HepG2 (cell line): ENCODE results near the gene ORC3. TPM values are rescaled to one million over a fixed set of nuclear protein-coding genes. Genes with fewer than 3 reads are reported as not detected.

Experiments
- ATAC-seq: fragments of 200-7000 bp; cut with Tn5 transposase; 3 replicates; pipeline ENCODE4 v1.9.1; 2020; ENCODE audit warnings: mild to moderate bottlenecking, moderate library complexity
- BruUV-seq: library from RNA; stranded (reverse); fragments of 400-500 nt; replicated peaks from 2 replicates; lab custom pipeline; 2021; lab: Mats Ljungman, UMichigan
- CTCF ChIA-PET: fragments of 300-600 bp; formaldehyde crosslinking; extraction: SDS; loops from one replicate; lab custom pipeline; 2021; ENCODE audit warnings: low total read pairs, inconsistent platforms, low intra/inter-chr PET ratio; lab: Yijun Ruan, JAX
- POLR2A ChIA-PET: fragments of 350-600 bp; sonication (Branson Sonifier 250); formaldehyde crosslinking; loops from one replicate; lab custom pipeline; 2020; ENCODE audit warnings: antibody characterized with exemption, inconsistent platforms; lab: Yijun Ruan, JAX
- DNase-seq: peaks from one replicate; pipeline ENCODE4 v3.0.0-alpha.2; 2015; ENCODE audit warnings: low spot score
- FAIRE-seq: peaks from 3 replicates; lab custom pipeline; 2011; peaks lifted over from hg19 to GRCh38; lab: Jason Lieb, UNC
- H2AFZ ChIP-seq: one replicate; pipeline ENCODE4 v1.6.1; 2011; ENCODE audit warnings: low read length, inconsistent platforms
- H3K27ac ChIP-seq: fragments of 300-600 bp; 3 replicates; pipeline ENCODE4 v1.8.0; 2011; ENCODE audit warnings: mixed run types, mild to moderate bottlenecking, mixed read lengths, low read length, inconsistent platforms; ENCODE audit not compliant: insufficient read depth; ENCODE audit errors: extremely low read length
- H3K27me3 ChIP-seq, 2 experiments: fragments of 200-600 bp in 1 of 2; 2 replicates in 1 of 2; 3 replicates in 1 of 2; pipeline versions ENCODE4 v1.6.0 to v1.8.0; 2011; ENCODE audit warnings: low read length in 2 of 2, mild to moderate bottlenecking in 2 of 2, moderate library complexity in 2 of 2, inconsistent platforms in 1 of 2; ENCODE audit not compliant: insufficient read depth in 2 of 2, control insufficient read depth in 1 of 2
- H3K36me3 ChIP-seq, 2 experiments: fragments of 200-600 bp in 1 of 2; replicated peaks in 1 of 2; 2 replicates in 1 of 2; 3 replicates in 1 of 2; pipeline versions ENCODE4 v1.5.1 to v1.8.0; 2011; ENCODE audit warnings: low read length in 2 of 2, inconsistent platforms in 1 of 2; ENCODE audit not compliant: insufficient read depth in 2 of 2, control insufficient read depth in 1 of 2
- H3K4me1 ChIP-seq: 2 replicates; pipeline ENCODE4 v1.5.1; 2012; ENCODE audit warnings: low read length, inconsistent platforms; ENCODE audit not compliant: insufficient read depth
- H3K4me2 ChIP-seq: 2 replicates; pipeline ENCODE4 v1.6.0; 2011; ENCODE audit warnings: low read depth, low read length, inconsistent platforms
- H3K4me3 ChIP-seq, 3 experiments: fragments of 200-600 bp in 1 of 3; sonication (generic), shearing (Covaris generic) in 1 of 3; replicated peaks in 1 of 3; 2 replicates each; pipeline ENCODE4 v1.5.1; 2011 to 2016; ENCODE audit warnings: low read length in 3 of 3, inconsistent platforms in 2 of 3, low read depth in 2 of 3, mild to moderate bottlenecking in 2 of 3, control low read depth in 1 of 3, mixed read lengths in 1 of 3; ENCODE audit not compliant: insufficient read depth in 1 of 3
- H3K79me2 ChIP-seq: one replicate; pipeline ENCODE4 v1.6.1; 2011; ENCODE audit warnings: low read length, inconsistent platforms; ENCODE audit not compliant: insufficient read depth
- H3K9ac ChIP-seq: 2 replicates; pipeline ENCODE4 v1.6.0; 2011; ENCODE audit warnings: mild to moderate bottlenecking, low read depth, low read length, inconsistent platforms; ENCODE audit not compliant: insufficient read depth
- H3K9me3 ChIP-seq: 2 replicates; pipeline ENCODE4 v1.5.1; 2012; ENCODE audit warnings: mild to moderate bottlenecking, low read length
- H4K20me1 ChIP-seq: 2 replicates; pipeline ENCODE4 v1.6.0; 2011; ENCODE audit warnings: inconsistent platforms, mild to moderate bottlenecking, low read length, moderate library complexity; ENCODE audit not compliant: insufficient read depth
- ASH2L ChIP-seq: fragments of 300-600, 200-600 bp; sonication (generic); IDR thresholded peaks from 2 replicates; pipeline ENCODE4 v1.7.0; 2017; ENCODE audit warnings: low read depth, mild to moderate bottlenecking, moderate library complexity, mixed read lengths, low read length; ENCODE audit not compliant: insufficient read length
- HNRNPLL ChIP-seq: fragments of 200-400 bp; formaldehyde crosslinking; IDR thresholded peaks from 2 replicates; pipeline ENCODE4 v1.6.1; 2017; ENCODE audit warnings: mild to moderate bottlenecking, low read depth, low read length; ENCODE audit not compliant: poor library complexity, severe bottlenecking
- ISX ChIP-seq: sonication (generic); formaldehyde crosslinking; conservative IDR thresholded peaks from 2 replicates; pipeline ENCODE4 v1.5.0; 2020; ENCODE audit warnings: missing genetic modification reagents
- KAT7 ChIP-seq: IDR thresholded peaks from 2 replicates; pipeline ENCODE4 v1.6.1; 2018; ENCODE audit warnings: borderline replicate concordance, missing compliant biosample characterization
- NFE2L1 ChIP-seq: sonication (generic); formaldehyde crosslinking; IDR thresholded peaks from 2 replicates; pipeline ENCODE4 v1.4.0; 2020; ENCODE audit warnings: missing genetic modification reagents, mild to moderate bottlenecking, borderline replicate concordance
- REXO4 ChIP-seq: sonication (generic); formaldehyde crosslinking; IDR thresholded peaks from 2 replicates; pipeline ENCODE4 v1.8.0; 2022; ENCODE audit warnings: missing genetic modification reagents, mild to moderate bottlenecking, borderline replicate concordance
- SALL1 ChIP-seq: sonication (generic); formaldehyde crosslinking; IDR thresholded peaks from 2 replicates; pipeline ENCODE4 v1.8.0; 2022; ENCODE audit warnings: mild to moderate bottlenecking, missing genetic modification reagents
- THAP11 ChIP-seq: IDR thresholded peaks from 2 replicates; pipeline ENCODE4 v1.6.1; 2016; ENCODE audit warnings: missing biosample characterization, missing genetic modification reagents
- U2AF1 ChIP-seq: fragments of 200-400 bp; formaldehyde crosslinking; optimal IDR thresholded peaks from 2 replicates; pipeline ENCODE3; 2017; ENCODE audit warnings: mild to moderate bottlenecking, low read depth, low read length
- ZNF143 ChIP-seq: sonication (generic); formaldehyde crosslinking; IDR thresholded peaks from 2 replicates; pipeline ENCODE4 v1.4.0; 2020; ENCODE audit warnings: missing genetic modification reagents
- ZNF724P ChIP-seq: sonication (generic); formaldehyde crosslinking; IDR thresholded peaks from 2 replicates; pipeline ENCODE4 v1.8.0; 2022; ENCODE audit warnings: missing genetic modification reagents, borderline replicate concordance
- WGBS: methylation state at CpG from one replicate; pipeline ENCODE4 v1.1.6; 2017; ENCODE audit warnings: low lambda C conversion rate; 5-methylcytosine and 5-hydroxymethylcytosine counted together
- in situ Hi-C: cut with HindIII; loops from 2 replicates; pipeline ENCODE4 v1.10.0; 2017; ENCODE audit warnings: low pct_unique_long_range_greater_than_20kb; ENCODE audit not compliant: extremely low pct_ligation_motif_present
- intact Hi-C: fragments of 100-400 bp; cut with micrococcal nuclease; formaldehyde crosslinking; loops from one replicate; pipeline ENCODE4 v1.10.0; 2022; ENCODE audit not compliant: unreplicated experiment
- polyA plus RNA-seq, 8 experiments: library from polyadenylated mRNA; depleted of rRNA in 3 of 8; stranded (reverse) in 7 of 8; unstranded in 1 of 8; fragments of >200 nt; fragmentation: Illumina TruSeq in 4 of 8; extraction: Trizol in 4 of 8; gene quantifications; 2 replicates each; pipeline versions ENCODE4 v1.2.1 to v1.2.3, GENCODE V29; 2011 to 2016; ENCODE audit warnings: low read depth in 4 of 8, missing spikeins in 1 of 8, mixed read lengths in 1 of 8; ENCODE audit not compliant: insufficient read depth in 1 of 8
- total RNA-seq, 5 experiments: library from RNA; depleted of rRNA; stranded (reverse); fragments of >200 nt; fragmentation: Illumina TruSeq; extraction: Trizol; gene quantifications; 2 replicates each; pipeline ENCODE4 v1.2.3, GENCODE V29; 2016; ENCODE audit warnings: low read depth in 1 of 5
- TF ChIP-seq, protein P1 (sequence below): sonication (generic); formaldehyde crosslinking; IDR thresholded peaks from 2 replicates; pipeline ENCODE4 v1.5.1; 2020; ENCODE audit warnings: missing genetic modification reagents, mild to moderate bottlenecking, borderline replicate concordance
- TF ChIP-seq, protein P2 (sequence below): sonication (generic); formaldehyde crosslinking; IDR thresholded peaks from 2 replicates; pipeline ENCODE4 v1.4.0; 2020; ENCODE audit warnings: missing genetic modification reagents, borderline replicate concordance
- TF ChIP-seq, protein P3 (sequence below): sonication (generic); formaldehyde crosslinking; IDR thresholded peaks from 2 replicates; pipeline ENCODE4 v1.4.0; 2020; ENCODE audit warnings: missing genetic modification reagents
- TF ChIP-seq, protein P4 (sequence below): sonication (generic); formaldehyde crosslinking; IDR thresholded peaks from 2 replicates; pipeline ENCODE4 v1.5.1; 2020; ENCODE audit warnings: mild to moderate bottlenecking, moderate library complexity, missing genetic modification reagents
- TF ChIP-seq, protein P5 (sequence below): sonication (generic); formaldehyde crosslinking; IDR thresholded peaks from 2 replicates; pipeline ENCODE4 v1.4.0; 2020; ENCODE audit warnings: missing genetic modification reagents

The ORC3 gene
- total and polyA plus RNA-seq, 2 of the 13 experiments (the other 11 are each of a cell fraction or from before 2014, with no cell fraction given): 21.8 to 43.5 TPM

DNA sequence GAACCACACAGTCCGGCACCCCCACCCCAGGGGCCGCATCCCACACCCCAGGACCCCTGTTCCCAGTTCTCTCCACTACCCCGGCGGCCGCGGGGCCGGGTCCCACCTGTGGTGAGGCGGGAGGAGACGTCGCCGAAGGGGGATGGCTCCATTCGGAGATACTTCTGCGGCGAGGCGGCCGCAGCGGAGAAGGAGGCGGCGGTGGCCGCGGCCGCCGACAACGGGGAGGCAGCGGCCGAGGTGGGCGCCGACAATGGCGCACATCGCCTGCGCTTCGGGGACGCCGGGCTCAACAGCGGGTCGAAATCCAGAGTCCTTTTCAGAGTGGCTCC, 111.4 kb downstream of the ORC3 start:
- BruUV-seq: no TSS peak
- H3K4me2 ChIP-seq: peak overlapping the region; percentile 70
- in situ Hi-C loops (loop anchor here (5.0 kb wide), 1 partner anchor 96 kb away; no protein-coding TSS in a partner anchor), intact Hi-C loops (no loop called here)
- WGBS: 0% methylated on average over 1 of the region's 36 CpGs
- peak overlapping the region; percentile 72 to 97 (median 94) for H3K4me3 ChIP-seq
- DNase-seq (no peak), FAIRE-seq (no peak), ATAC-seq (peak; percentile 34)
- H3K27ac ChIP-seq: peak overlapping the region; percentile 96
- peaks cover 35% of the 10 kb centered on the region for H4K20me1 ChIP-seq
- no peak overlapping the region for H2AFZ ChIP-seq
- H3K79me2 ChIP-seq: peaks cover 55% of the 10 kb centered on the region
- CTCF ChIA-PET: no interaction called here
- H3K9ac ChIP-seq: peak overlapping the region; percentile 98
- H3K36me3 ChIP-seq: no peaks in the 10 kb centered on the region; a peak in 2 of 5 replicates
- H3K9me3 ChIP-seq: no peaks in the 10 kb centered on the region
- no peaks in the 10 kb centered on the region; a peak in 1 of 5 replicates for H3K27me3 ChIP-seq
- peaks cover 46% of the 10 kb centered on the region for H3K4me1 ChIP-seq
- POLR2A ChIA-PET: interaction anchor here (1.3 to 2.4 kb wide), 10 partner anchors 10 to 166 kb away, joined by 3 to 14 read pairs (median 6); no protein-coding TSS in a partner anchor
- TF ChIP-seq ISX (CRISPR knock-in tag) (no peak), ZNF143 (CRISPR knock-in tag) (no peak), HNRNPLL (peak; percentile 62), KAT7 (no peak), SALL1 (CRISPR knock-in tag) (no peak), THAP11 (CRISPR knock-in tag) (no peak), ASH2L (peak; percentile 4), U2AF1 (peak; percentile 48), ZNF724P (CRISPR knock-in tag) (peak; percentile 7; the same call in 1 of the 2 replicates), NFE2L1 (CRISPR knock-in tag) (no peak), REXO4 (CRISPR knock-in tag) (0 out of 2 replicates have a peak, but pooled peaks have one; percentile 75)
- TF ChIP-seq, protein P1, sequence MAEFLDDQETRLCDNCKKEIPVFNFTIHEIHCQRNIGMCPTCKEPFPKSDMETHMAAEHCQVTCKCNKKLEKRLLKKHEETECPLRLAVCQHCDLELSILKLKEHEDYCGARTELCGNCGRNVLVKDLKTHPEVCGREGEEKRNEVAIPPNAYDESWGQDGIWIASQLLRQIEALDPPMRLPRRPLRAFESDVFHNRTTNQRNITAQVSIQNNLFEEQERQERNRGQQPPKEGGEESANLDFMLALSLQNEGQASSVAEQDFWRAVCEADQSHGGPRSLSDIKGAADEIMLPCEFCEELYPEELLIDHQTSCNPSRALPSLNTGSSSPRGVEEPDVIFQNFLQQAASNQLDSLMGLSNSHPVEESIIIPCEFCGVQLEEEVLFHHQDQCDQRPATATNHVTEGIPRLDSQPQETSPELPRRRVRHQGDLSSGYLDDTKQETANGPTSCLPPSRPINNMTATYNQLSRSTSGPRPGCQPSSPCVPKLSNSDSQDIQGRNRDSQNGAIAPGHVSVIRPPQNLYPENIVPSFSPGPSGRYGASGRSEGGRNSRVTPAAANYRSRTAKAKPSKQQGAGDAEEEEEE (CRISPR knock-in tag): no peak
- TF ChIP-seq, protein P2, sequence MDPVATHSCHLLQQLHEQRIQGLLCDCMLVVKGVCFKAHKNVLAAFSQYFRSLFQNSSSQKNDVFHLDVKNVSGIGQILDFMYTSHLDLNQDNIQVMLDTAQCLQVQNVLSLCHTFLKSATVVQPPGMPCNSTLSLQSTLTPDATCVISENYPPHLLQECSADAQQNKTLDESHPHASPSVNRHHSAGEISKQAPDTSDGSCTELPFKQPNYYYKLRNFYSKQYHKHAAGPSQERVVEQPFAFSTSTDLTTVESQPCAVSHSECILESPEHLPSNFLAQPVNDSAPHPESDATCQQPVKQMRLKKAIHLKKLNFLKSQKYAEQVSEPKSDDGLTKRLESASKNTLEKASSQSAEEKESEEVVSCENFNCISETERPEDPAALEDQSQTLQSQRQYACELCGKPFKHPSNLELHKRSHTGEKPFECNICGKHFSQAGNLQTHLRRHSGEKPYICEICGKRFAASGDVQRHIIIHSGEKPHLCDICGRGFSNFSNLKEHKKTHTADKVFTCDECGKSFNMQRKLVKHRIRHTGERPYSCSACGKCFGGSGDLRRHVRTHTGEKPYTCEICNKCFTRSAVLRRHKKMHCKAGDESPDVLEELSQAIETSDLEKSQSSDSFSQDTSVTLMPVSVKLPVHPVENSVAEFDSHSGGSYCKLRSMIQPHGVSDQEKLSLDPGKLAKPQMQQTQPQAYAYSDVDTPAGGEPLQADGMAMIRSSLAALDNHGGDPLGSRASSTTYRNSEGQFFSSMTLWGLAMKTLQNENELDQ: no peak
- TF ChIP-seq, protein P3, sequence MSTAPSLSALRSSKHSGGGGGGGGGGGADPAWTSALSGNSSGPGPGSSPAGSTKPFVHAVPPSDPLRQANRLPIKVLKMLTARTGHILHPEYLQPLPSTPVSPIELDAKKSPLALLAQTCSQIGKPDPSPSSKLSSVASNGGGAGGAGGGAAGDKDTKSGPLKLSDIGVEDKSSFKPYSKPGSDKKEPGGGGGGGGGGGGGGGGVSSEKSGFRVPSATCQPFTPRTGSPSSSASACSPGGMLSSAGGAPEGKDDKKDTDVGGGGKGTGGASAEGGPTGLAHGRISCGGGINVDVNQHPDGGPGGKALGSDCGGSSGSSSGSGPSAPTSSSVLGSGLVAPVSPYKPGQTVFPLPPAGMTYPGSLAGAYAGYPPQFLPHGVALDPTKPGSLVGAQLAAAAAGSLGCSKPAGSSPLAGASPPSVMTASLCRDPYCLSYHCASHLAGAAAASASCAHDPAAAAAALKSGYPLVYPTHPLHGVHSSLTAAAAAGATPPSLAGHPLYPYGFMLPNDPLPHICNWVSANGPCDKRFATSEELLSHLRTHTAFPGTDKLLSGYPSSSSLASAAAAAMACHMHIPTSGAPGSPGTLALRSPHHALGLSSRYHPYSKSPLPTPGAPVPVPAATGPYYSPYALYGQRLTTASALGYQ (CRISPR knock-in tag): 0 out of 2 replicates have a peak, but pooled peaks have one; percentile 18
- TF ChIP-seq, protein P4, sequence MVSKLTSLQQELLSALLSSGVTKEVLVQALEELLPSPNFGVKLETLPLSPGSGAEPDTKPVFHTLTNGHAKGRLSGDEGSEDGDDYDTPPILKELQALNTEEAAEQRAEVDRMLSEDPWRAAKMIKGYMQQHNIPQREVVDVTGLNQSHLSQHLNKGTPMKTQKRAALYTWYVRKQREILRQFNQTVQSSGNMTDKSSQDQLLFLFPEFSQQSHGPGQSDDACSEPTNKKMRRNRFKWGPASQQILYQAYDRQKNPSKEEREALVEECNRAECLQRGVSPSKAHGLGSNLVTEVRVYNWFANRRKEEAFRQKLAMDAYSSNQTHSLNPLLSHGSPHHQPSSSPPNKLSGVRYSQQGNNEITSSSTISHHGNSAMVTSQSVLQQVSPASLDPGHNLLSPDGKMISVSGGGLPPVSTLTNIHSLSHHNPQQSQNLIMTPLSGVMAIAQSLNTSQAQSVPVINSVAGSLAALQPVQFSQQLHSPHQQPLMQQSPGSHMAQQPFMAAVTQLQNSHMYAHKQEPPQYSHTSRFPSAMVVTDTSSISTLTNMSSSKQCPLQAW (CRISPR knock-in tag): 0 out of 2 replicates have a peak, but pooled peaks have one; percentile 9
- TF ChIP-seq, protein P5, sequence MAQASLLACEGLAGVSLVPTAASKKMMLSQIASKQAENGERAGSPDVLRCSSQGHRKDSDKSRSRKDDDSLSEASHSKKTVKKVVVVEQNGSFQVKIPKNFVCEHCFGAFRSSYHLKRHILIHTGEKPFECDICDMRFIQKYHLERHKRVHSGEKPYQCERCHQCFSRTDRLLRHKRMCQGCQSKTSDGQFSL: peak; percentile 29; the same call in 1 of the 2 replicates
